Measurements from ENCODE around the gene ZNRF1. TPM values are rescaled to one million over a fixed set of nuclear protein-coding genes. Genes with fewer than 3 reads are reported as not detected.

Gene ZNRF1
- total and polyA plus RNA-seq, 4 donors = 7.9 to 10.9 (median 9.2) TPM

- Histone ChIP-seq H3K4me3 (ENCODE audit: low read depth in 1 of 3, low read length in 3 of 3) (no peak overlapping the region), H3K27ac (ENCODE audit: low read depth in 1 of 2, low read length in 2 of 2) (no peak overlapping the region), H3K9me3 (ENCODE audit: control insufficient read depth in 4 of 4, low read length in 3 of 4) (no peaks in the 10 kb centered on the region), H3K4me1 (ENCODE audit: control insufficient read depth in 4 of 4, insufficient read depth in 4 of 4, low read length in 3 of 4) (peaks cover 0 to 2% (median 1%) of the 10 kb centered on the region in 4 donors), H3K27me3 (ENCODE audit: control insufficient read depth in 4 of 4, insufficient read depth in 4 of 4, low read length in 3 of 4) (no peaks in the 10 kb centered on the region), H3K36me3 (ENCODE audit: control insufficient read depth in 4 of 4, insufficient read depth in 3 of 4, low read depth in 1 of 4, low read length in 3 of 4) (no peaks in the 10 kb centered on the region), H3K9ac (ENCODE audit: low read depth in 1 of 2, low read length in 2 of 2) (no peak overlapping the region)
- no peak for DNase-seq (ENCODE audit: low spot score)
- WGBS = 72% methylated on average over 3 of the region's 3 CpGs
- no peak for TF ChIP-seq NR2F2 (IDR thresholded peaks at IDR 0.05)
- no peak for TF ChIP-seq ZBTB33 (IDR thresholded peaks at IDR 0.05)
- TF ChIP-seq SP1 (IDR thresholded peaks at IDR 0.05) = no peak
- TF ChIP-seq, protein P1, sequence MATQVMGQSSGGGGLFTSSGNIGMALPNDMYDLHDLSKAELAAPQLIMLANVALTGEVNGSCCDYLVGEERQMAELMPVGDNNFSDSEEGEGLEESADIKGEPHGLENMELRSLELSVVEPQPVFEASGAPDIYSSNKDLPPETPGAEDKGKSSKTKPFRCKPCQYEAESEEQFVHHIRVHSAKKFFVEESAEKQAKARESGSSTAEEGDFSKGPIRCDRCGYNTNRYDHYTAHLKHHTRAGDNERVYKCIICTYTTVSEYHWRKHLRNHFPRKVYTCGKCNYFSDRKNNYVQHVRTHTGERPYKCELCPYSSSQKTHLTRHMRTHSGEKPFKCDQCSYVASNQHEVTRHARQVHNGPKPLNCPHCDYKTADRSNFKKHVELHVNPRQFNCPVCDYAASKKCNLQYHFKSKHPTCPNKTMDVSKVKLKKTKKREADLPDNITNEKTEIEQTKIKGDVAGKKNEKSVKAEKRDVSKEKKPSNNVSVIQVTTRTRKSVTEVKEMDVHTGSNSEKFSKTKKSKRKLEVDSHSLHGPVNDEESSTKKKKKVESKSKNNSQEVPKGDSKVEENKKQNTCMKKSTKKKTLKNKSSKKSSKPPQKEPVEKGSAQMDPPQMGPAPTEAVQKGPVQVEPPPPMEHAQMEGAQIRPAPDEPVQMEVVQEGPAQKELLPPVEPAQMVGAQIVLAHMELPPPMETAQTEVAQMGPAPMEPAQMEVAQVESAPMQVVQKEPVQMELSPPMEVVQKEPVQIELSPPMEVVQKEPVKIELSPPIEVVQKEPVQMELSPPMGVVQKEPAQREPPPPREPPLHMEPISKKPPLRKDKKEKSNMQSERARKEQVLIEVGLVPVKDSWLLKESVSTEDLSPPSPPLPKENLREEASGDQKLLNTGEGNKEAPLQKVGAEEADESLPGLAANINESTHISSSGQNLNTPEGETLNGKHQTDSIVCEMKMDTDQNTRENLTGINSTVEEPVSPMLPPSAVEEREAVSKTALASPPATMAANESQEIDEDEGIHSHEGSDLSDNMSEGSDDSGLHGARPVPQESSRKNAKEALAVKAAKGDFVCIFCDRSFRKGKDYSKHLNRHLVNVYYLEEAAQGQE (IDR thresholded peaks at IDR 0.05) = no peak
- no peak for TF ChIP-seq YY1 (IDR thresholded peaks at IDR 0.05)
- TF ChIP-seq, protein P2, sequence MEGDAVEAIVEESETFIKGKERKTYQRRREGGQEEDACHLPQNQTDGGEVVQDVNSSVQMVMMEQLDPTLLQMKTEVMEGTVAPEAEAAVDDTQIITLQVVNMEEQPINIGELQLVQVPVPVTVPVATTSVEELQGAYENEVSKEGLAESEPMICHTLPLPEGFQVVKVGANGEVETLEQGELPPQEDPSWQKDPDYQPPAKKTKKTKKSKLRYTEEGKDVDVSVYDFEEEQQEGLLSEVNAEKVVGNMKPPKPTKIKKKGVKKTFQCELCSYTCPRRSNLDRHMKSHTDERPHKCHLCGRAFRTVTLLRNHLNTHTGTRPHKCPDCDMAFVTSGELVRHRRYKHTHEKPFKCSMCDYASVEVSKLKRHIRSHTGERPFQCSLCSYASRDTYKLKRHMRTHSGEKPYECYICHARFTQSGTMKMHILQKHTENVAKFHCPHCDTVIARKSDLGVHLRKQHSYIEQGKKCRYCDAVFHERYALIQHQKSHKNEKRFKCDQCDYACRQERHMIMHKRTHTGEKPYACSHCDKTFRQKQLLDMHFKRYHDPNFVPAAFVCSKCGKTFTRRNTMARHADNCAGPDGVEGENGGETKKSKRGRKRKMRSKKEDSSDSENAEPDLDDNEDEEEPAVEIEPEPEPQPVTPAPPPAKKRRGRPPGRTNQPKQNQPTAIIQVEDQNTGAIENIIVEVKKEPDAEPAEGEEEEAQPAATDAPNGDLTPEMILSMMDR (IDR thresholded peaks at IDR 0.05; ENCODE audit: low read depth, low read length, missing input control) = no peak
- TF ChIP-seq FOXA2 (IDR thresholded peaks at IDR 0.05) = no peak
- TF ChIP-seq HNF4G (IDR thresholded peaks at IDR 0.05) = no peak
- TF ChIP-seq MAX (IDR thresholded peaks at IDR 0.05) = no peak
- TF ChIP-seq RAD21 (IDR thresholded peaks at IDR 0.05) = no peak
- no peak for TF ChIP-seq EGR1 (IDR thresholded peaks at IDR 0.05; ENCODE audit: low read depth in 2 of 2)
- no peak for TF ChIP-seq GABPA (IDR thresholded peaks at IDR 0.05 in 1 of 2, conservative IDR thresholded peaks at IDR 0.05 in 1 of 2)
- TF ChIP-seq FOXA1 (IDR thresholded peaks at IDR 0.05) = no peak
- TF ChIP-seq ATF3 (IDR thresholded peaks at IDR 0.05) = no peak
- TF ChIP-seq TAF1 (conservative IDR thresholded peaks at IDR 0.05) = no peak
- no peak for TF ChIP-seq JUND (IDR thresholded peaks at IDR 0.05)
- no peak for TF ChIP-seq HNF4A (conservative IDR thresholded peaks at IDR 0.05)
- no peak for TF ChIP-seq RXRA (IDR thresholded peaks at IDR 0.05)
These were observed 25.4 kb downstream of the ZNRF1 start for GRCh38 chr16:75024182-75024581.
